Choroid plexus epithelial cell (primary cell): ENCODE data around the gene XXYLT1.

ENCODE experiments used
- DNase-seq: peaks from one replicate; pipeline ENCODE4 v3.0.0-alpha.2; 2010; ENCODE audit warnings: low read depth
- H3K4me3 ChIP-seq: 2 replicates; pipeline ENCODE4 v1.5.1; 2011; ENCODE audit warnings: low read depth, mild to moderate bottlenecking, control low read depth, low read length, moderate library complexity
- CTCF ChIP-seq: conservative IDR thresholded peaks from 2 replicates; pipeline ENCODE4 v1.5.1; 2011; ENCODE audit warnings: low read depth, mild to moderate bottlenecking, control low read depth, inconsistent platforms, low read length, moderate library complexity

The XXYLT1 gene

GRCh38 chr3:195028877-195029606 lies 241.9 kb downstream of the XXYLT1 start:
- DNase-seq, result no peak
- TF ChIP-seq CTCF, result no peak
- no peak overlapping the region for H3K4me3 ChIP-seq

GRCh38 chr3:195025884-195026200 lies 245.1 kb downstream of the XXYLT1 start:
- DNase-seq, result no peak
- no peak overlapping the region for H3K4me3 ChIP-seq
- TF ChIP-seq CTCF, result no peak

GRCh38 chr3:195025056-195025883 lies 245.7 kb downstream of the XXYLT1 start:
- DNase-seq, result no peak
- H3K4me3 ChIP-seq, result no peak overlapping the region
- no peak for TF ChIP-seq CTCF

GRCh38 chr3:195023989-195024388 lies 247.0 kb downstream of the XXYLT1 start:
- no peak for TF ChIP-seq CTCF
- no peak overlapping the region for H3K4me3 ChIP-seq
- DNase-seq, result no peak

- no peak for TF ChIP-seq CTCF
- no peak for DNase-seq
- no peak overlapping the region for H3K4me3 ChIP-seq
These were observed 247.4 kb downstream of the XXYLT1 start for GRCh38 chr3:195023576-195023975.

GRCh38 chr3:195021692-195022091 lies 249.3 kb downstream of the XXYLT1 start:
- H3K4me3 ChIP-seq, result no peak overlapping the region
- no peak for DNase-seq
- no peak for TF ChIP-seq CTCF
